Endothelial cell of umbilical vein (primary cell): ENCODE data around the gene VAC14. TPM values are rescaled to one million over a fixed set of nuclear protein-coding genes. Genes with fewer than 3 reads are reported as not detected.
"Not testable (repeated sequence)": the region's sequence is repeated elsewhere in the genome, so short reads cannot be mapped to it uniquely, and the experiment has no call there.

Source experiments
- BruUV-seq: library from RNA; stranded (reverse); fragments of 400-500 nt; replicated peaks from 2 replicates; lab custom pipeline; 2021; lab: Mats Ljungman, UMichigan
- CTCF ChIA-PET: fragments of 300-600, 350-600 bp; sonication (Branson Sonifier 250); formaldehyde crosslinking; loops from one replicate; lab custom pipeline; 2021; ENCODE audit warnings: antibody characterized with exemption, inconsistent platforms; lab: Charles Lee
- POLR2A ChIA-PET: fragments of 300-600, 350-600 bp; sonication (Branson Sonifier 250); formaldehyde crosslinking; loops from one replicate; lab custom pipeline; 2021; ENCODE audit warnings: antibody characterized with exemption, inconsistent platforms; lab: Charles Lee
- DNase-seq: peaks from one replicate; pipeline ENCODE4 v3.0.0-alpha.2; 2011; ENCODE audit warnings: low read depth, low spot score
- FAIRE-seq: peaks from 2 replicates; lab custom pipeline; 2011; peaks lifted over from hg19 to GRCh38; lab: Jason Lieb, UNC
- H2AFZ ChIP-seq: 2 replicates; pipeline ENCODE4 v1.6.0; 2012; ENCODE audit warnings: low read depth, low read length, control low read depth, inconsistent platforms
- H3K27ac ChIP-seq: 2 replicates; pipeline ENCODE4 v1.5.1; 2011; ENCODE audit warnings: low read depth, mild to moderate bottlenecking, control low read depth, low read length, moderate library complexity; ENCODE audit not compliant: insufficient read depth
- H3K27me3 ChIP-seq, 2 experiments: 2 replicates each; pipeline versions ENCODE4 v1.6.0 to v1.6.1; 2011; ENCODE audit warnings: low read length in 2 of 2, mixed read lengths in 1 of 2; ENCODE audit not compliant: control insufficient read depth in 2 of 2, insufficient read depth in 2 of 2
- H3K36me3 ChIP-seq, 2 experiments: 2 replicates in 1 of 2; 3 replicates in 1 of 2; pipeline ENCODE4 v1.5.1; 2011; ENCODE audit warnings: low read length in 2 of 2, mild to moderate bottlenecking in 1 of 2, moderate library complexity in 1 of 2; ENCODE audit not compliant: control insufficient read depth in 2 of 2, insufficient read depth in 2 of 2; ENCODE audit errors: extremely low read depth in 1 of 2
- H3K4me1 ChIP-seq: 3 replicates; pipeline ENCODE4 v1.5.1; 2011; ENCODE audit warnings: mild to moderate bottlenecking, low read length; ENCODE audit not compliant: control insufficient read depth, insufficient read depth; ENCODE audit errors: extremely low read depth
- H3K4me2 ChIP-seq: 2 replicates; pipeline ENCODE4 v1.6.1; 2011; ENCODE audit warnings: low read length, control low read depth, mixed read lengths; ENCODE audit not compliant: insufficient read depth
- H3K4me3 ChIP-seq, 3 experiments: fragments of 200-600 bp in 1 of 3; sonication (generic), shearing (Covaris generic) in 1 of 3; replicated peaks in 1 of 3; 2 replicates each; pipeline ENCODE4 v1.5.1; 2011 to 2016; ENCODE audit warnings: control low read depth in 3 of 3, low read length in 3 of 3, mild to moderate bottlenecking in 2 of 3, inconsistent platforms in 1 of 3, low read depth in 1 of 3, moderate library complexity in 1 of 3; ENCODE audit not compliant: insufficient read depth in 1 of 3
- H3K79me2 ChIP-seq: 2 replicates; pipeline ENCODE4 v1.6.0; 2012; ENCODE audit warnings: low read length, inconsistent platforms; ENCODE audit not compliant: control insufficient read depth, insufficient read depth
- H3K9ac ChIP-seq: replicated peaks from 2 replicates; pipeline ENCODE3; 2011; ENCODE audit warnings: low read length, control low read depth; ENCODE audit not compliant: insufficient read depth; ENCODE audit errors: extremely low read depth
- H3K9me1 ChIP-seq: replicated peaks from 3 replicates; pipeline ENCODE4 v1.6.0; 2011; ENCODE audit warnings: mild to moderate bottlenecking, low read length; ENCODE audit not compliant: control insufficient read depth, insufficient read depth; ENCODE audit errors: extremely low read depth
- H3K9me3 ChIP-seq: replicated peaks from 2 replicates; pipeline ENCODE4 v1.5.1; 2012; ENCODE audit warnings: low read length, inconsistent platforms; ENCODE audit not compliant: control insufficient read depth, insufficient read depth
- H4K20me1 ChIP-seq: replicated peaks from 2 replicates; pipeline ENCODE3; 2011; ENCODE audit warnings: mild to moderate bottlenecking, low read length; ENCODE audit not compliant: control insufficient read depth, insufficient read depth; ENCODE audit errors: extremely low read depth
- EZH2 ChIP-seq: IDR thresholded peaks from 2 replicates; pipeline ENCODE4 v1.6.1; 2012; ENCODE audit warnings: borderline replicate concordance, low read depth, mild to moderate bottlenecking, moderate library complexity, low read length, inconsistent platforms; ENCODE audit not compliant: severe bottlenecking
- FOS ChIP-seq: IDR thresholded peaks from 2 replicates; pipeline ENCODE4 v1.6.1; 2011; ENCODE audit warnings: mild to moderate bottlenecking, low read length, moderate library complexity, borderline replicate concordance; ENCODE audit not compliant: insufficient read depth
- GATA2 ChIP-seq: IDR thresholded peaks from 2 replicates; pipeline ENCODE4 v1.7.0; 2011; ENCODE audit warnings: low read depth, mild to moderate bottlenecking, moderate library complexity, mixed read lengths, low read length; ENCODE audit not compliant: insufficient read length, insufficient read depth
- JUN ChIP-seq: IDR thresholded peaks from 2 replicates; pipeline ENCODE4 v1.6.1; 2011; ENCODE audit warnings: borderline replicate concordance, low read depth; ENCODE audit not compliant: insufficient read length, insufficient read depth
- MYC ChIP-seq: IDR thresholded peaks from one replicate; pipeline ENCODE4 v1.6.1; 2011; ENCODE audit warnings: mild to moderate bottlenecking, low read depth, low read length
- POLR2A ChIP-seq: IDR thresholded peaks from 2 replicates; pipeline ENCODE4 v1.6.1; 2012; ENCODE audit warnings: low read depth, mild to moderate bottlenecking, control low read depth, low read length
- POLR2AphosphoS5 ChIP-seq: IDR thresholded peaks from 2 replicates; pipeline ENCODE4 v1.6.1; 2012; ENCODE audit warnings: low read depth, mild to moderate bottlenecking, control low read depth, low read length, moderate library complexity; ENCODE audit not compliant: insufficient read depth
- dilution Hi-C: fragments of 300-500 bp; cut with MboI; formaldehyde crosslinking; loops from one replicate; pipeline ENCODE4 v1.15.0; 2019; ENCODE audit warnings: low sequenced_read_pairs; ENCODE audit not compliant: extremely low pct_ligation_motif_present
- intact Hi-C: fragments of 100-400 bp; cut with micrococcal nuclease; formaldehyde crosslinking; loops from one replicate; pipeline ENCODE4 v1.10.0; 2022
- polyA plus RNA-seq, 4 experiments: library from polyadenylated mRNA; depleted of rRNA in 3 of 4; stranded (reverse) in 3 of 4; unstranded in 1 of 4; fragments of >200 nt; gene quantifications; 2 replicates each; pipeline versions ENCODE4 v1.2.1 to v1.2.3, GENCODE V29; 2011 to 2012; ENCODE audit warnings: missing spikeins in 1 of 4
- total RNA-seq: library from RNA; stranded (reverse); gene quantifications from 2 replicates; pipeline ENCODE4 v1.2.3, GENCODE V29; 2021
- TF ChIP-seq, protein P1 (sequence below): IDR thresholded peaks from 2 replicates; pipeline ENCODE4 v1.6.1; 2011; ENCODE audit not compliant: insufficient read depth, insufficient read length
- TF ChIP-seq, protein P2 (sequence below), 2 donors: IDR thresholded peaks; 1 replicate in 1 of 2; 2 replicates in 1 of 2; pipeline ENCODE4 v1.5.1; 2011; ENCODE audit warnings: low read length in 2 of 2, mild to moderate bottlenecking in 2 of 2, moderate library complexity in 2 of 2, control low read depth in 1 of 2, inconsistent platforms in 1 of 2, low read depth in 1 of 2; ENCODE audit not compliant: insufficient read depth in 1 of 2; ENCODE audit errors: extremely low read depth in 1 of 2

The VAC14 gene
- total and polyA plus RNA-seq, 2 donors (not counting 3 experiments of a cell fraction or from before 2014, with no cell fraction given), result 37.6 to 57.9 TPM

DNA sequence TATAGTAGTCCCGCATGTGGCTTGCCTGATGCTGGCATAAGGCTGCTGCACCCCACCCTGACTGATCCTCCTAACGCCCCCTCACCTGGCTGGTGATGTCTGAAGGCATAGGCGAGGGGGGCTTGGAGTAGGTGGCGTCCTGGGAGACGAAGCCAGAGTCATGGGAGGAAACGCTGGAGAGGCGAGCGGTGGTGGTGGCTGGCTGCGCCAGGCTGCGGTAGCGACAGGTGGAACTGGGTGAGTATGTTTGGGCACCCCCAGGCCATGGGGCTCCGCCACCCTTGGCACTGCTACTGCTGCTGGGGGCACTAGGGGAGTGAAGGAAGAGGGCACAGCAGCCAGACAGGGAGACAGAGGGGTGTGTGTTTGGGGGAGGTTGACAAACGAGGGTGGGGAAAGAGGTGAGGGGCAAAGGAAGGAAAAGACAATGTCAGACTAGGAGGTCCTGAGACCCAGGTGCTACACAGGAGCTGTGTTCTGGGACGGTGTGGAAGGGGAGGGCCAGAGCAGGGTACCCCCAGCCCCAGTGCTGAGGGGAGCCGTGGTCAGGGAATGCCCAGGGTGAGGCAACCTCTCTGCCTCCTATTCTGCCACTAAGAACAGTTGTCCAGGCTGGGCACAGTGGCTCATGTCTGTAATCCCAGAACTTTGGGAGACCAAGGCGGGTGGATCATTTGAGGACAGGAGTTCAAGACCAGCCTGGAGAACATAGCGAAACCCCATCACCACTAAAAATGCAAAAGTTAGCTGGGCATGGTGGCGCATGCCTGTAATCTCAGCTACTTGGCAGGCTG is 126.5 kb downstream of the VAC14 start:
- intact Hi-C loops, result no loop called here
- no peak for DNase-seq
- Histone ChIP-seq H3K4me2 (no peak overlapping the region), H3K36me3 (peaks cover 13 to 45% of the 10 kb centered on the region in 2 experiments), H3K9me1 (no peaks in the 10 kb centered on the region), H2AFZ (no peak overlapping the region), H3K4me3 (no peak overlapping the region), H3K79me2 (no peaks in the 10 kb centered on the region), H4K20me1 (no peaks in the 10 kb centered on the region), H3K9ac (no peak overlapping the region), H3K9me3 (no peaks in the 10 kb centered on the region), H3K27ac (no peak overlapping the region), H3K4me1 (no peaks in the 10 kb centered on the region), H3K27me3 (no peaks in the 10 kb centered on the region)
- TF ChIP-seq FOS (no peak), POLR2AphosphoS5 (no peak), GATA2 (no peak), POLR2A (no peak), JUN (no peak), EZH2 (no peak), MYC (no peak)
- TF ChIP-seq, protein P1, sequence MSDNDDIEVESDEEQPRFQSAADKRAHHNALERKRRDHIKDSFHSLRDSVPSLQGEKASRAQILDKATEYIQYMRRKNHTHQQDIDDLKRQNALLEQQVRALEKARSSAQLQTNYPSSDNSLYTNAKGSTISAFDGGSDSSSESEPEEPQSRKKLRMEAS, result no peak
- TF ChIP-seq, protein P2, sequence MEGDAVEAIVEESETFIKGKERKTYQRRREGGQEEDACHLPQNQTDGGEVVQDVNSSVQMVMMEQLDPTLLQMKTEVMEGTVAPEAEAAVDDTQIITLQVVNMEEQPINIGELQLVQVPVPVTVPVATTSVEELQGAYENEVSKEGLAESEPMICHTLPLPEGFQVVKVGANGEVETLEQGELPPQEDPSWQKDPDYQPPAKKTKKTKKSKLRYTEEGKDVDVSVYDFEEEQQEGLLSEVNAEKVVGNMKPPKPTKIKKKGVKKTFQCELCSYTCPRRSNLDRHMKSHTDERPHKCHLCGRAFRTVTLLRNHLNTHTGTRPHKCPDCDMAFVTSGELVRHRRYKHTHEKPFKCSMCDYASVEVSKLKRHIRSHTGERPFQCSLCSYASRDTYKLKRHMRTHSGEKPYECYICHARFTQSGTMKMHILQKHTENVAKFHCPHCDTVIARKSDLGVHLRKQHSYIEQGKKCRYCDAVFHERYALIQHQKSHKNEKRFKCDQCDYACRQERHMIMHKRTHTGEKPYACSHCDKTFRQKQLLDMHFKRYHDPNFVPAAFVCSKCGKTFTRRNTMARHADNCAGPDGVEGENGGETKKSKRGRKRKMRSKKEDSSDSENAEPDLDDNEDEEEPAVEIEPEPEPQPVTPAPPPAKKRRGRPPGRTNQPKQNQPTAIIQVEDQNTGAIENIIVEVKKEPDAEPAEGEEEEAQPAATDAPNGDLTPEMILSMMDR (IDR thresholded peaks at IDR 0.05; ENCODE audit: extremely low read depth in 1 of 2, insufficient read depth in 1 of 2, low read depth in 1 of 2, low read length in 2 of 2), result no peak
- ChIA-PET CTCF (interaction anchor here (0.9 to 1.1 kb wide), 2 partner anchors 96 to 97 kb away, joined by 3 to 5 read pairs; no protein-coding TSS in a partner anchor), POLR2A (no interaction called here)
- FAIRE-seq, result no peak
- BruUV-seq, result no TSS peak
- dilution Hi-C loops, result loop anchor here (25.0 kb wide), 1 partner anchor 137 kb away; no protein-coding TSS in a partner anchor

DNA sequence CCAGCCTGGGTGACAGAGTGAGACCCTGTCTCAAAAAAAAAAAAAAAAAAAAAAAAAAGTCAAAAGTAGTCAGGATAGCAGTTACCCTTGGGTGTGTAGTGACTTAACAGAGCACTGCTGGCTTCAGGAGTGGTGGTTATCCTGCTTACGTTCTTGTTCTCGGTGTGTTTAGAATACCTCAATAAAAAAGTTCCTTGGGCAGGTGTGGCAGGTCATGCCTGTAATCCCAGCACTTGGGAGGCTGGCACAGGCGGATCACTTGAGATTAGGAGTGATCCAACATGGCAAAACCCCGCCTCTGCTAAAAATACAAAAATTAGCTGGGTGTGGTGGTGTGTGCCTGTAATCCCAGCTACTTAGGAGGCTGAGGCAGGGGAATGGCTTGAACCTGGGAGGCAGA is 130.0 kb downstream of the VAC14 start:
- H3K4me1 ChIP-seq, H3K9ac ChIP-seq, H4K20me1 ChIP-seq, BruUV-seq, H3K4me2 ChIP-seq, DNase-seq, H3K27me3 ChIP-seq, FAIRE-seq, intact Hi-C loops, H3K79me2 ChIP-seq, H3K27ac ChIP-seq, H2AFZ ChIP-seq, CTCF ChIA-PET, H3K9me1 ChIP-seq, H3K4me3 ChIP-seq, H3K9me3 ChIP-seq, POLR2A ChIA-PET: not testable (repeated sequence)
- H3K36me3 ChIP-seq, result peaks cover 4 to 30% of the 10 kb centered on the region in 2 experiments
- dilution Hi-C loops, result loop anchor here (25.0 kb wide), 1 partner anchor 134 kb away; no protein-coding TSS in a partner anchor
